ENCODE measurements around the gene AZU1. TPM values are rescaled to one million over a fixed set of nuclear protein-coding genes. Genes with fewer than 3 reads are reported as not detected.

AZU1 gene
- total RNA-seq, 1 experiment from 2014 or later, result not detected

DNA sequence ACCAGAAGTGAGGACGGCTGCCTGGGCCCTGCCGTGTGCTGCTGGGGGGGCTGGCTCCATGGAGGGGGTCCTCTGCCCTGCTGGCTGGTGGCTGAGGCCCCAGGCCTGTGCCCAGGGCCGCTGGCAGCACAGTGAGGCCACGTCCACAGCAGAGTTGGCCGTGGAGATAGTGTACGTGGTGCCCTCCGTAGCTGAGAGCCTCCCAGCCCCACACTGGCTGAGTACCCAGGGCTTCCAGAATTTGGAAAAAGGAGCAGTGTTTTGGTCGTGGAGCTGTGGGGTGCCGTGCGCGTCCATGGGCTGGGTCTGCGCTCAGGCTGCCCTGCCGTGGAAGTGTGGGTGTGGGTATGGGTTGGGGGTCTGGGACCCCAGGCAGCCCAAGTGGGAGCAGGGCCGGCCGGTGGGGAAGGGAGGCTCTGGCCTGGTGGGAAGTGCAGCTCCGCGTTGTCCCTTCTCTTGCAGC is 24.5 kb upstream of the AZU1 start:
- no peak overlapping the region for H3K27ac Mint-ChIP-seq (ENCODE audit: low read depth, unreplicated experiment)
- peaks cover 33% of the 10 kb centered on the region for H3K4me1 Mint-ChIP-seq (ENCODE audit: insufficient read depth, unreplicated experiment)
- ChIA-PET POLR2A (interaction anchor here (0.7 kb wide), 1 partner anchor 142 kb away, joined by 3 read pairs; no protein-coding TSS in a partner anchor), CTCF (interaction anchor here (0.6 to 0.8 kb wide), 2 partner anchors 178 to 295 kb away, joined by 3 to 5 read pairs; no protein-coding TSS in a partner anchor)
- no TSS peak for BruUV-seq (replicated peaks)
- no peaks in the 10 kb centered on the region for H3K27me3 Mint-ChIP-seq (ENCODE audit: insufficient read depth, unreplicated experiment)
- TF ChIP-seq, protein P1, sequence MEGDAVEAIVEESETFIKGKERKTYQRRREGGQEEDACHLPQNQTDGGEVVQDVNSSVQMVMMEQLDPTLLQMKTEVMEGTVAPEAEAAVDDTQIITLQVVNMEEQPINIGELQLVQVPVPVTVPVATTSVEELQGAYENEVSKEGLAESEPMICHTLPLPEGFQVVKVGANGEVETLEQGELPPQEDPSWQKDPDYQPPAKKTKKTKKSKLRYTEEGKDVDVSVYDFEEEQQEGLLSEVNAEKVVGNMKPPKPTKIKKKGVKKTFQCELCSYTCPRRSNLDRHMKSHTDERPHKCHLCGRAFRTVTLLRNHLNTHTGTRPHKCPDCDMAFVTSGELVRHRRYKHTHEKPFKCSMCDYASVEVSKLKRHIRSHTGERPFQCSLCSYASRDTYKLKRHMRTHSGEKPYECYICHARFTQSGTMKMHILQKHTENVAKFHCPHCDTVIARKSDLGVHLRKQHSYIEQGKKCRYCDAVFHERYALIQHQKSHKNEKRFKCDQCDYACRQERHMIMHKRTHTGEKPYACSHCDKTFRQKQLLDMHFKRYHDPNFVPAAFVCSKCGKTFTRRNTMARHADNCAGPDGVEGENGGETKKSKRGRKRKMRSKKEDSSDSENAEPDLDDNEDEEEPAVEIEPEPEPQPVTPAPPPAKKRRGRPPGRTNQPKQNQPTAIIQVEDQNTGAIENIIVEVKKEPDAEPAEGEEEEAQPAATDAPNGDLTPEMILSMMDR (IDR thresholded peaks at IDR 0.05; ENCODE audit: unreplicated experiment), result no peak
- intact Hi-C loops (cut with micrococcal nuclease), result no loop called here
- no peak overlapping the region for H3K4me3 Mint-ChIP-seq (ENCODE audit: unreplicated experiment)
- no peak for DNase-seq (ENCODE audit: unreplicated experiment)
- H3K36me3 Mint-ChIP-seq (ENCODE audit: insufficient read depth, unreplicated experiment), result peaks cover 81% of the 10 kb centered on the region
- no peaks in the 10 kb centered on the region for H3K9me3 Mint-ChIP-seq (ENCODE audit: unreplicated experiment)

GRCh38 chr19:803686-804418 is 23.8 kb upstream of the AZU1 start:
- POLR2A ChIA-PET, result interaction anchor here (0.7 kb wide), 1 partner anchor 142 kb away, joined by 3 read pairs; no protein-coding TSS in a partner anchor
- TF ChIP-seq, protein P1 (IDR thresholded peaks at IDR 0.05; ENCODE audit: unreplicated experiment), result no peak
- Mint-ChIP-seq H3K9me3 (ENCODE audit: unreplicated experiment) (no peaks in the 10 kb centered on the region), H3K4me1 (ENCODE audit: insufficient read depth, unreplicated experiment) (peaks cover 33% of the 10 kb centered on the region), H3K27ac (ENCODE audit: low read depth, unreplicated experiment) (no peak overlapping the region), H3K27me3 (ENCODE audit: insufficient read depth, unreplicated experiment) (no peaks in the 10 kb centered on the region), H3K4me3 (ENCODE audit: unreplicated experiment) (no peak overlapping the region), H3K36me3 (ENCODE audit: insufficient read depth, unreplicated experiment) (peaks cover 78% of the 10 kb centered on the region)
- intact Hi-C loops (cut with micrococcal nuclease), result no loop called here
- BruUV-seq (replicated peaks), result no TSS peak
- DNase-seq (ENCODE audit: unreplicated experiment), result no peak
- CTCF ChIA-PET, result interaction anchor here (0.6 kb wide), 1 partner anchor 34 kb away, joined by 3 read pairs; no protein-coding TSS in a partner anchor

DNA sequence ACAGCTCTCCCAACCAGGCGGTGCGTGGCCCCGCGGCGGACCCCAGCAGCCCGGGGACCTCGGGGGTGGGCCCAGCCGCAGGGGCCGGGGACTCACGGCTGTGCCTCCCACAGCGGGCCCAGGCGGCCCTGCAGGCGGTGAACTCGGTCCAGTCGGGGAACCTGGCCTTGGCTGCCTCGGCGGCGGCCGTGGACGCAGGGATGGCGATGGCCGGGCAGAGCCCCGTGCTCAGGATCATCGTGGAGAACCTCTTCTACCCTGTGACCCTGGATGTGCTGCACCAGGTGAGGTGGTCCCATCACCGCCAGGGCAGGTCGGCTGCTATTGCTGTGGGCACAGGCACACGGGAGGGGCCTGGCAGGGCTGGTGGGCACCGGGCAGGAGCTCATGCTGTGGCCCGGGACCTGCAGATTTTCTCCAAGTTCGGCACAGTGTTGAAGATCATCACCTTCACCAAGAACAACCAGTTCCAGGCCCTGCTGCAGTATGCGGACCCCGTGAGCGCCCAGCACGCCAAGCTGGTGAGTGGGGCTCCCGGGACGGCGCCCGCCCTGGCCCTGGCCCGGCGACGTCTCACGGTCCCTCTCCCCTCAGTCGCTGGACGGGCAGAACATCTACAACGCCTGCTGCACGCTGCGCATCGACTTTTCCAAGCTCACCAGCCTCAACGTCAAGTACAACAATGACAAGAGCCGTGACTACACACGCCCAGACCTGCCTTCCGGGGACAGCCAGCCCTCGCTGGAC is 23.0 kb upstream of the AZU1 start:
- no peaks in the 10 kb centered on the region for H3K9me3 Mint-ChIP-seq (ENCODE audit: unreplicated experiment)
- peaks cover 26% of the 10 kb centered on the region for H3K4me1 Mint-ChIP-seq (ENCODE audit: insufficient read depth, unreplicated experiment)
- H3K27me3 Mint-ChIP-seq (ENCODE audit: insufficient read depth, unreplicated experiment), result no peaks in the 10 kb centered on the region
- no peak for DNase-seq (ENCODE audit: unreplicated experiment)
- TSS peak; percentile 2 for BruUV-seq (replicated peaks)
- TF ChIP-seq, protein P1 (IDR thresholded peaks at IDR 0.05; ENCODE audit: unreplicated experiment), result no peak
- H3K4me3 Mint-ChIP-seq (ENCODE audit: unreplicated experiment), result no peak overlapping the region
- CTCF ChIA-PET, result interaction anchor here (0.6 kb wide), 1 partner anchor 35 kb away, joined by 3 read pairs; no protein-coding TSS in a partner anchor
- H3K36me3 Mint-ChIP-seq (ENCODE audit: insufficient read depth, unreplicated experiment), result peaks cover 77% of the 10 kb centered on the region
- H3K27ac Mint-ChIP-seq (ENCODE audit: low read depth, unreplicated experiment), result no peak overlapping the region
- intact Hi-C loops (cut with micrococcal nuclease), result no loop called here
- POLR2A ChIA-PET, result interaction anchor here (0.6 kb wide), 1 partner anchor 20 kb away, joined by 3 read pairs; no protein-coding TSS in a partner anchor

DNA sequence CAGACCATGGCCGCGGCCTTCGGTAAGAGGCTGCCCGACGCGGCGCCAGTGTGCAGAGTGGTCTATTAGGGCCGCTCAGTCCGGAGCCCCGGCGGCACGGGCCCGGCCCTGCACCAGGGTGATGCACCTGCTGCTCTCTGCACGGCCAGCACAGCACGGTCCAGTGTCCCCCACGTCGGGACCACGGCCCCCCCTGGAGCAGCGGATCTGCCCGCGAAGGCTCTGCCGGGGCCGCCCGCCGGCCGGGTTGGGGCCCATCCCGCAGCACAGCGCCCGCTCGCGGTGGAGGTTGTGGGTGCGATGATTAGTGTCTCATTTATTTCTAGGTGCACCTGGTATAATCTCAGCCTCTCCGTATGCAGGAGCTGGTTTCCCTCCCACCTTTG is 22.5 kb upstream of the AZU1 start:
- Mint-ChIP-seq H3K4me1 (ENCODE audit: insufficient read depth, unreplicated experiment) (peaks cover 22% of the 10 kb centered on the region), H3K9me3 (ENCODE audit: unreplicated experiment) (no peaks in the 10 kb centered on the region), H3K27ac (ENCODE audit: low read depth, unreplicated experiment) (no peak overlapping the region), H3K4me3 (ENCODE audit: unreplicated experiment) (no peak overlapping the region), H3K27me3 (ENCODE audit: insufficient read depth, unreplicated experiment) (no peaks in the 10 kb centered on the region), H3K36me3 (ENCODE audit: insufficient read depth, unreplicated experiment) (peaks cover 77% of the 10 kb centered on the region)
- ChIA-PET POLR2A (interaction anchor here (0.6 kb wide), 1 partner anchor 20 kb away, joined by 3 read pairs; no protein-coding TSS in a partner anchor), CTCF (no interaction called here)
- BruUV-seq (replicated peaks), result no TSS peak
- intact Hi-C loops (cut with micrococcal nuclease), result no loop called here
- DNase-seq (ENCODE audit: unreplicated experiment), result no peak
- TF ChIP-seq, protein P1 (IDR thresholded peaks at IDR 0.05; ENCODE audit: unreplicated experiment), result no peak

All from MCF 10A (cell line).